Endothelial cell of umbilical vein (primary cell): ENCODE measurements around the gene FAXDC2.
A peak's percentile ranks its signal among the peaks of the same experiment; 100 is the strongest.

Experiments
- CTCF ChIP-seq, 2 donors: IDR thresholded peaks; 1 replicate in 1 of 2; 2 replicates in 1 of 2; pipeline ENCODE4 v1.5.1; 2011; ENCODE audit warnings: low read length in 2 of 2, mild to moderate bottlenecking in 2 of 2, moderate library complexity in 2 of 2, control low read depth in 1 of 2, inconsistent platforms in 1 of 2, low read depth in 1 of 2; ENCODE audit not compliant: insufficient read depth in 1 of 2; ENCODE audit errors: extremely low read depth in 1 of 2
- EZH2 ChIP-seq: IDR thresholded peaks from 2 replicates; pipeline ENCODE4 v1.6.1; 2012; ENCODE audit warnings: borderline replicate concordance, low read depth, mild to moderate bottlenecking, moderate library complexity, low read length, inconsistent platforms; ENCODE audit not compliant: severe bottlenecking
- FOS ChIP-seq: IDR thresholded peaks from 2 replicates; pipeline ENCODE4 v1.6.1; 2011; ENCODE audit warnings: mild to moderate bottlenecking, low read length, moderate library complexity, borderline replicate concordance; ENCODE audit not compliant: insufficient read depth
- JUN ChIP-seq: IDR thresholded peaks from 2 replicates; pipeline ENCODE4 v1.6.1; 2011; ENCODE audit warnings: borderline replicate concordance, low read depth; ENCODE audit not compliant: insufficient read length, insufficient read depth
- MAX ChIP-seq: IDR thresholded peaks from 2 replicates; pipeline ENCODE4 v1.6.1; 2011; ENCODE audit not compliant: insufficient read depth, insufficient read length
- MYC ChIP-seq: IDR thresholded peaks from one replicate; pipeline ENCODE4 v1.6.1; 2011; ENCODE audit warnings: mild to moderate bottlenecking, low read depth, low read length
- POLR2A ChIP-seq: IDR thresholded peaks from 2 replicates; pipeline ENCODE4 v1.6.1; 2012; ENCODE audit warnings: low read depth, mild to moderate bottlenecking, control low read depth, low read length
- POLR2AphosphoS5 ChIP-seq: IDR thresholded peaks from 2 replicates; pipeline ENCODE4 v1.6.1; 2012; ENCODE audit warnings: low read depth, mild to moderate bottlenecking, control low read depth, low read length, moderate library complexity; ENCODE audit not compliant: insufficient read depth

GRCh38 chr5:154850255-154851062 is at the start of gene FAXDC2:
- TF ChIP-seq CTCF (IDR thresholded peaks at IDR 0.05; ENCODE audit: extremely low read depth in 1 of 2, insufficient read depth in 1 of 2, low read depth in 1 of 2, low read length in 2 of 2) (no peak), POLR2A (no peak), JUN (no peak), EZH2 (no peak), POLR2AphosphoS5 (no peak), MAX (peak; percentile 57), MYC (no peak), FOS (no peak)
